Hematopoietic multipotent progenitor cell treated with erythropoietin and hydrocortisone succinate and interleukin-3 and kit ligand, for 6 days (in vitro differentiated cells): ENCODE results near the gene RALGAPA2.

Source experiments
- DNase-seq: peaks from one replicate; pipeline ENCODE4 v3.0.0-alpha.2; 2015

Gene RALGAPA2

GRCh38 chr20:20491784-20492264 lies 220.6 kb downstream of the RALGAPA2 start:
- DNase-seq, result no peak

- DNase-seq, result no peak
These were observed 221.2 kb downstream of the RALGAPA2 start for GRCh38 chr20:20491110-20491783.

DNA sequence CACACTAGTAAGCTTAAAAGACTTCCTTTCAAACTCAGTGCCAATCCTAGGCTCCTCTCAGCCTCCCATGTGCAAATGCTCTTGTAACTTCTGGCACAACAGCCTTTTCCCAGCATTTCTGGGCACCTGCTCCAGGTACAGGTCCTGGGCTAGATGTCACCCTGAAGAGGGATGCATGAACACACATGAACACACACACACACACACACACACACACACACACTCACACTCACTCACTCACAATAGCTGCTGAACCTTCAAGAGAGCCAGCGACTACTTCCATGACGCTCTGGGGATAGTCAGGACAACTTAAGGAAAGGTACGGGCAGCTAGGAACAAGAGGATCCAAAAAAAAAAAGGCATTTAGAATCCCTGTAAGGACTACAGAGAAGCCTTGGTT lies 221.8 kb downstream of the RALGAPA2 start:
- no peak for DNase-seq

DNA sequence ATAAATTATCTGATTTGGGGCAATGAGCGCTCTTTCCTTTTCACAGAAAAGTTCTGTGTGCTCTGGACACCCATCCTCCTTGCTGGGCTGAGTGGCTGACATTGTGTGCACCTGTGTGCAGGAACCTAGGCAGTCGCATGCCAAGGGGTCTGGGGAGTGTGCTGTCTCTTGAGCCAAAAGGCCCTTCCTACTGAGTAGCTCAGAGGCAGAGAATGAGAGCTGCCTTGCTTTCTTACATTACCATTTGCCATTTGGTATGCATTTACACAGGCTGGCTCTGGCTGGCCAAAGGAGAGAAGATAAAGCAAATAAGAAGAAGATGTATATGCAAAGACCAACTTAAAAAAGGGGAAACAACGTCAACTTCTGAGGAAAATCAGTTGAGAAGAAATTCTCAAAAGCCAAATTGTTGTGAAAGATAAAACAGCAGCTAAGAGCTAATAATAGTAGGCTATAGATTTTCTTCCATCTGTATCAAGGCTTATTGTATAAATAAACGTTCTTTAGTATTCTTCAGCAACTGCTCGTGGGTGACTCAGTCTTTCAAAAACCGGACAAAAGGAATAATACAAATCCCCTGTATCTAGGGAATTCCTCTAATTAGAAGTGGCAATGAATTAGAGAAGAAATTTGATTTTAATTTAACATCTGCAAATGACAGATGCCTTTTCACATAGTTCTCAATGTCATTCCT lies 222.6 kb downstream of the RALGAPA2 start:
- no peak for DNase-seq

DNA sequence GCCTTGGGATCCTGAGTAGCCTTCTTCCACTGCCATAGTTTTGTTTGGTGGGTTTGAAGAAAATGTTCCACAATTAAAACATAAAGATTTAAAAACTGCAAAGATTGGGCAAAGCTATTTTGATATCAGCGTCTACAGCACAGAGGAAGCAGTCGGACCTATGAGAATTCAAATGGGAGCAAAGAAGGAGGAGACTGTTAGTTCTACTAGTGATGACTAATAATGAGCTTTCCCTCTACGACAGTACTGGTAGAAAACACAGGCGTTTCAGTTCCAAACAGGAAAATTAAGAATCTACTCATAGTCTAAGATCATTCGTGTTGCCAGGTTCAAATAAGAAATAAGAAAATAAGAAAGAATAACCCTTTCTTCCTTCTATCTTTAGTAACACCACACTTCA lies 223.4 kb downstream of the RALGAPA2 start:
- no peak for DNase-seq

DNA sequence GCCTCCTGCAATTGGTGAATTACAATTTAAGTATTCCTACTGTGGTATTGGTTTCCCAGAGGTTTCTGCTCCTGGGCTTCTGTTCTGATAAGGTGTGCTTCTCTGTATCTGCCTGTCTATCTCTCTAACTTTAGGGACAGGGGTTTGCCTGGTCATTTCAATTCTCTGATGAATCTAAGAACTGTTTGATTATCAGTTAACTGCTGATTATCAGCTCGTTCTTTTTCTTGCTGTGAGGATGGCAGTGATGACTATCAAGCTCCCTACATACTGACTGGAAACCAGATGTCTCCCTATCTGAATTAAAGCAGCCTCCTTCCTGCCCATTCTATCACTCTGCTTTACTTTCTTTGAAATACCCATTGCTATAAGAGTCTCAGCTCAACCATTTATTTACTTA lies 224.1 kb downstream of the RALGAPA2 start:
- DNase-seq, result no peak

DNA sequence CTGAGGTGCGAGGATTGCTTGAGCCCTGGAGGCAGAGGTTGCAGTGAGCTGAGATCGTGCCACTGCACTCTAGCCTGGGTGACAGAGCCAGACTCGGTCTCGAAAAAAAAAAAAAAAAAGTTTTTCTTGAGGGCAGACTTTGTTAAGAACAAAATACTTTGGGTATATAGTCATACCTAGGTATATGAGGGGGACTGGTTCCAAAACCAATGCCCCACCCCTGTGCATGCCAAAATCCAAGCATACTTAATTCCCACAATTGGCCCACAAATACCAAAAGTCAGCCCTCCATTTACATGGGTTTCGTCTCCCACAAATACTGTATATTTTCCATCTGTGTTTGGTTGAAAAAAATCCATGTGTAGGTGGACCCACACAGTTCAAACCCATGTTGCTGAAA lies 224.6 kb downstream of the RALGAPA2 start:
- no peak for DNase-seq

- DNase-seq, result peak; percentile 18
These were observed 229.1 kb downstream of the RALGAPA2 start for GRCh38 chr20:20483328-20483727.

- DNase-seq, result no peak
These were observed 230.0 kb downstream of the RALGAPA2 start for GRCh38 chr20:20482453-20482852.

DNA sequence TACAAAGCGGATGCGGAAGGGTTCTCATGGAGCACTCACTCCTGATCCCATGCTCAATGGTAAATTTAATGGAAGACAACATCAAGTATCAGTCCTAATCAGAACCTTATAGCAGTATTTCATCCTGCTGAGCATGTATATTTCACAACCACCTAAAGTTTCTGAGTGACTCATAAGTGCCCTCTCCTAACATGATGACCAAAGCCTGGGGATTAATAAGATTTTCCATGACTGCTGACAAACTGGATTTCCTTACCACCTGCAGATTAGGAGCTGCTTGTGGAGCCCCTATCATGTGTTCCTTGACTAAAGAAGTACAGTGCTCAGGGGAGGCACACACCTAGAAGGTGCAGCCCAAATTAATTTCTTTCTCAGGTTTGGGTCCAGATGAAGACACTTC lies 231.8 kb downstream of the RALGAPA2 start:
- DNase-seq, result no peak

DNA sequence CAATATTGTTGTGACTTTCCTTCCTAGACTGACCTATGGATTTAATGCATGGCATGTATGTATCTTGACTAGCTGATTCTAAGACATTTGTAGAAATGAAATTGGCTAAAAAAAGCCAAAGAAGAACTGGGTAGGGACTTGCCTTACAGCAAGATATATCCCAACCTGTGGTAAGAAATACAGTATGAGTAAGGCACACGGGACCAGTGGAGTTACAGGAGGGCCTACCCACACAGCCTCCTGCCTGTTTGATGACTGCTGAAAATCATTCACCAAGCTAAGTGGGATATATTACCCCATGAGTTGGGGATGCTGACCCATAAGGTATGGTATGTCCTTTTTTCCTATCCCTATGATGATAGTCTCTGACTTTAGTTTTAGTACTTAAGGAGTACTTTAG lies 232.3 kb downstream of the RALGAPA2 start:
- DNase-seq, result no peak

DNA sequence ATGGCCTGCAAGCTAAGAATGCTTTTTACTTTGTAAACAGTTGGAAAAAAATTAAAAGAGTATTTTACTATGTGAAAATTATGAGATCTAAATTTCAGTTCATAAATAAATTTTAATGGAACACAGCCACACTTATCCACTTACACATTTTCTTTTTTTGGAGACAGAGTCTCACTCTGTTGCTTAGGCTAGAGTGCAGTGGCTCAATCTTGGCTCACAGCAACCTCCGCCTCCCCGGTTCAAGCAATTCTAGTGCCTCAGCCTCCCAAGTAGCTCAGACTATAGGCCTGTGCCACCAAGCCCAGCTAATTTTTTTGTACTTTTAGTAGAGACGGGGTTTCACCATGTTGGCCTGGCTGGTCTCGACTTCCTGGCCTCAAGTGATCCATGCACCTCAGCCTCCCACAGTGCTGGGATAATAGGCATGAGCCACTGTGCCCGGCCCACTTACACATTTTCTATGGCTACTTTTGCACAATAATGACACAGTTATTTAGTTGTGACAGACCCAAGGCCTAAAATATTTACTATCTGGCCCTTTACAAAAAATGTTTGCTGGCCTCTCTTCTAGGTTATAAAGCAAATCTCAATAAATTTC lies 234.9 kb downstream of the RALGAPA2 start:
- no peak for DNase-seq

- no peak for DNase-seq
These were observed 235.9 kb downstream of the RALGAPA2 start for GRCh38 chr20:20476504-20476903.

DNA sequence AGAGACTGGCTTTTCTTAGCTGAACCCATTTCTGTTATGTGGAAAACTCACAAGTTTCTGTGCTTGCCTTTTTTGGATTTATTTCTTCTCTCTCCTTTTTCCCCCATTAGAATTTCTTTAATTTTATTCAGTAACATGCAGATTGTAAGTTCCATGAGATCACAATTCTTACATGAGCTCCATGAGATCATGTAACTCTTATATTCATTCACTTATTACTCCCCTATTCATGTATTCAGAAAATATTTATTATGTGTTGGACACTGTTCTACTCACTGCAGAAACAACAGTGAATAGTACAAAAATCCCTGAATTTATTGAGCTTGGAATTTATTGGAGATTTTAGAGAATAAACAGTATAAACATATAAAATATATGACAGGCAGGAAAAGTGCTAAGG lies 238.8 kb downstream of the RALGAPA2 start:
- no peak for DNase-seq

- DNase-seq, result no peak
These were observed 239.7 kb downstream of the RALGAPA2 start for GRCh38 chr20:20472684-20473274.

DNA sequence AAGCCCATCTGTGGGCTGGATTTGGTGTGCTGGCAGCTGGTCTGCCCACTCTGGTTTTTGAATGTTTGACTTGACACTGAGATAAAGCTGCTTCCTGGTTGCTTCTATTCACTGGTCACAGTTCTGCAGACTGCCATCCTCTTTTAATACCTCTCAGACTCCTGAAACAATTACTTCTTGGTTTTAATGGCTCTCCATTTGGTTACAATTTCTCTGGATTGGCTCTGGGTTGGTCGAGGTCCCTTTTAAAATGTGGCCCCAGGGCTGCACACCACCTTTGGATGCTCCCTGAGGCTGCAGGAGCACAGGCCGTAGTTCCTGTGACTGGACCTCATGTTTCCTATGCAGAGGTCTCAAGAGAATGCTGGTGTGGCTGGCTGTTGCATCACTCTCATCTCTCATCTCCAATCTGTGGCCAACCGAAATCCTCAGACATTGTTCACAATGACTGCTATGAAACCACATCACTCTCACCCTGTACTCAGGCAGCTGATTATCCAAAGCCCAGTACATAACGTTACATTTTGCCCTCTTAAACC lies 246.0 kb downstream of the RALGAPA2 start:
- peak; percentile 61 for DNase-seq

GRCh38 chr20:20465252-20465651 lies 247.2 kb downstream of the RALGAPA2 start:
- no peak for DNase-seq

DNA sequence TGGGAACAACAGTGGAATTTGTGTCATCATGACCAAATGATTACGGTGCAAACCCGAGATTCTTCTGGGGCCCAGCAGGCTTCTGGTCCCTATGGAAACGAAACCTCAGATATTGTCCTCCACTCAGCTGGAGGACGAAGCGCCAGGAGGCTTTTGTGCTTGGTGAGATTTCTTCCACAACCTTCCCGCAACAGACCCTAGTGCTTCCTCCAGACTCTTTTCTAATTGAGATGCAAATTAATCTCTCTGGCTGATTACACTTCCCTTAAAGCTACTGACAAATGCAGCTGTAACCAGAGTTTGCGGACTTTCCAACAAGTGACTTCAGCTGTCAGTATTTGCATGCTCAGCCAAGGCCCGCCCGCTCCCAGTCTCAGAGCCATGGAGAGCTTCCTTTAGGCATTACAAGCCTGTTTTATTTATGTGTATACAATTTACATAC lies 248.5 kb downstream of the RALGAPA2 start:
- DNase-seq, result no peak

- DNase-seq, result no peak
These were observed 250.3 kb downstream of the RALGAPA2 start for GRCh38 chr20:20462185-20462584.

- no peak for DNase-seq
These were observed 250.9 kb downstream of the RALGAPA2 start for GRCh38 chr20:20461551-20461950.

- DNase-seq, result no peak
These were observed 252.7 kb downstream of the RALGAPA2 start for GRCh38 chr20:20459726-20460125.

DNA sequence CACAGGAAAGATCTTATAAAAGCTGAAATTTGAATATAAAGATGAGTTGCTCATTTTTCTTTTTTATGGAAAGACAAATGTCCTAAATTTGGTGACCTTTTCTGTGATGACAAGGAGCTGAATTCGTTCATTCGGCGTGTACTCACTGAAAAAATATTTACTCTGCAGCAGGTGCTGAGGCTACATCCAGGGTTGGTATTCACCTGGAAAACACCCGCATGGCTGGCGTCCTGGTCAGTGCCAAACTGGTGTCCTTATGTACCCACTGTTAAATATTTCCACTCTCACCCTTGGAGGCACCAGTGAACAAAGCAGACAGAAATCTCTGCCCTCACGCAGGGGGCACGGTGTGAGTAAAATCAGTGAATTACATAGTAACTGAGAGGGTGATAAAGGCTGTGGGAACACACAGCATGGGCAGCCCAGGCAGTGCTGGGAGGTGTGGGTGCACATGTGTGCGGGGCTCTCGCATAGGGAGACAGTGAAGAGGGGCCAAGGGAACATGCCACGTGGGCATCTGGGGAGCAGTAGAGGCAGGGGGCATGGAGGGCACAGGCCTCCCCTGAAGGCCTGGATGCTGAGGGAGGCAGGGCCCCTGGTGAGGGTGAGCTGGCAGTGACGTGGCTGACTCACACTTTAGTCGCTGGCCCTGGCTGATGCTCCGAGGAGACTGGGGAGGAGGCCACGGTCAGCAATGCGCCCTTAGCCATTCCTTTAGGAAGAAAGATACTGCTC lies 254.9 kb downstream of the RALGAPA2 start:
- no peak for DNase-seq

- DNase-seq, result no peak
These were observed 255.7 kb downstream of the RALGAPA2 start for GRCh38 chr20:20456741-20457140.
